Kidney (tissue), 14 donors: ENCODE results near the gene SERPINA12. TPM values are rescaled to one million over a fixed set of nuclear protein-coding genes. Genes with fewer than 3 reads are reported as not detected.

ENCODE experiments used
- DNase-seq, 5 donors: peaks; one replicate each; pipeline ENCODE4 v3.0.0-alpha.2; 2013 to 2020
- FAIRE-seq: peaks from 2 replicates; lab custom pipeline; 2012; peaks lifted over from hg19 to GRCh38; lab: Jason Lieb, UNC
- H3K27ac ChIP-seq, 2 donors: one replicate each; pipeline ENCODE4 v1.7.0; 2013; ENCODE audit warnings: low read depth in 2 of 2, low read length in 2 of 2, inconsistent platforms in 1 of 2
- H3K27me3 ChIP-seq: one replicate; pipeline ENCODE4 v1.7.1; 2013; ENCODE audit warnings: low read length, inconsistent platforms; ENCODE audit not compliant: control insufficient read depth, insufficient read depth
- H3K36me3 ChIP-seq, 3 donors: one replicate each; pipeline versions ENCODE4 v1.7.0 to v1.7.1; 2013; ENCODE audit warnings: low read length in 3 of 3, control low read depth in 1 of 3, inconsistent platforms in 1 of 3; ENCODE audit not compliant: insufficient read depth in 3 of 3, control insufficient read depth in 2 of 3
- H3K4me1 ChIP-seq, 3 donors: one replicate each; pipeline versions ENCODE4 v1.7.0 to v1.7.1; 2013; ENCODE audit warnings: low read length in 3 of 3, inconsistent platforms in 1 of 3, low read depth in 1 of 3; ENCODE audit not compliant: control insufficient read depth in 2 of 3, insufficient read depth in 2 of 3
- H3K4me3 ChIP-seq, 3 donors: one replicate each; pipeline versions ENCODE4 v1.7.0 to v1.8.1; 2013; ENCODE audit warnings: low read length in 3 of 3, control low read depth in 1 of 3, inconsistent platforms in 1 of 3
- H3K9ac ChIP-seq, 3 donors: one replicate each; pipeline versions ENCODE4 v1.7.0 to v1.7.1; 2013; ENCODE audit warnings: low read length in 3 of 3, control low read depth in 1 of 3, inconsistent platforms in 1 of 3
- H3K9me3 ChIP-seq, 3 donors: one replicate each; pipeline versions ENCODE4 v1.7.0 to v1.7.1; 2013; ENCODE audit warnings: low read length in 3 of 3, control low read depth in 1 of 3, inconsistent platforms in 1 of 3; ENCODE audit not compliant: control insufficient read depth in 2 of 3, insufficient read depth in 1 of 3
- intact Hi-C: fragments of 100-400 bp; cut with DNase I; formaldehyde crosslinking; loops from one replicate; pipeline ENCODE4 v1.11.1; 2022
- polyA plus RNA-seq: library from polyadenylated mRNA; stranded (reverse); fragments of 350-450 nt; fragmentation: Illumina TruSeq; extraction: RNeasy Lipid Tissue Mini Kit (QIAGEN cat#74804); gene quantifications from one replicate; pipeline ENCODE4 v1.2.3, GENCODE V29; 2014; ENCODE audit warnings: low read depth, low replicate concordance; ENCODE audit not compliant: insufficient read depth
- total RNA-seq: library from RNA; stranded (reverse); fragmentation: NEBNext Ultra II Directional; extraction: Animal tissue kit (Norgen Biotek cat#: 25700); gene quantifications from one replicate; pipeline ENCODE4 v1.2.1, GENCODE V29; 2021
- TF ChIP-seq, protein P1 (sequence below): IDR thresholded peaks from 3 replicates; pipeline ENCODE4 v1.5.1; 2012; ENCODE audit warnings: mild to moderate bottlenecking, moderate library complexity, borderline replicate concordance; ENCODE audit not compliant: insufficient read depth; ENCODE audit errors: extremely low read depth
- donor health status: control.
- donor health status: control.
- donor health status: control.
- donor health status: control.
- donor health status: control.
- donor health status: DM: yes; HTN: yes; CAD: no.
- donor health status: Normal renal cell carcinoma (clear cell type).

The SERPINA12 gene
- total and polyA plus RNA-seq, 2 donors from 2014 or later: not detected

GRCh38 chr14:94536836-94537235 is 27.6 kb upstream of the SERPINA12 start:
- FAIRE-seq: no peak
- H3K9me3 ChIP-seq: no peaks in the 10 kb centered on the region
- no peaks in the 10 kb centered on the region for H3K27me3 ChIP-seq
- intact Hi-C loops: no loop called here
- H3K9ac ChIP-seq: no peak overlapping the region
- DNase-seq: no peak
- no peak overlapping the region for H3K4me3 ChIP-seq
- TF ChIP-seq, protein P1, sequence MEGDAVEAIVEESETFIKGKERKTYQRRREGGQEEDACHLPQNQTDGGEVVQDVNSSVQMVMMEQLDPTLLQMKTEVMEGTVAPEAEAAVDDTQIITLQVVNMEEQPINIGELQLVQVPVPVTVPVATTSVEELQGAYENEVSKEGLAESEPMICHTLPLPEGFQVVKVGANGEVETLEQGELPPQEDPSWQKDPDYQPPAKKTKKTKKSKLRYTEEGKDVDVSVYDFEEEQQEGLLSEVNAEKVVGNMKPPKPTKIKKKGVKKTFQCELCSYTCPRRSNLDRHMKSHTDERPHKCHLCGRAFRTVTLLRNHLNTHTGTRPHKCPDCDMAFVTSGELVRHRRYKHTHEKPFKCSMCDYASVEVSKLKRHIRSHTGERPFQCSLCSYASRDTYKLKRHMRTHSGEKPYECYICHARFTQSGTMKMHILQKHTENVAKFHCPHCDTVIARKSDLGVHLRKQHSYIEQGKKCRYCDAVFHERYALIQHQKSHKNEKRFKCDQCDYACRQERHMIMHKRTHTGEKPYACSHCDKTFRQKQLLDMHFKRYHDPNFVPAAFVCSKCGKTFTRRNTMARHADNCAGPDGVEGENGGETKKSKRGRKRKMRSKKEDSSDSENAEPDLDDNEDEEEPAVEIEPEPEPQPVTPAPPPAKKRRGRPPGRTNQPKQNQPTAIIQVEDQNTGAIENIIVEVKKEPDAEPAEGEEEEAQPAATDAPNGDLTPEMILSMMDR: peak; percentile 2
- no peak overlapping the region for H3K27ac ChIP-seq
- no peaks in the 10 kb centered on the region for H3K36me3 ChIP-seq
- no peaks in the 10 kb centered on the region for H3K4me1 ChIP-seq

GRCh38 chr14:94535506-94535905 is 26.2 kb upstream of the SERPINA12 start:
- H3K36me3 ChIP-seq: no peaks in the 10 kb centered on the region
- DNase-seq: no peak
- no peaks in the 10 kb centered on the region for H3K27me3 ChIP-seq
- intact Hi-C loops: no loop called here
- H3K4me1 ChIP-seq: no peaks in the 10 kb centered on the region
- H3K9ac ChIP-seq: no peak overlapping the region
- H3K27ac ChIP-seq: no peak overlapping the region
- H3K4me3 ChIP-seq: no peak overlapping the region
- no peak for FAIRE-seq
- no peaks in the 10 kb centered on the region for H3K9me3 ChIP-seq
- TF ChIP-seq, protein P1: no peak

DNA sequence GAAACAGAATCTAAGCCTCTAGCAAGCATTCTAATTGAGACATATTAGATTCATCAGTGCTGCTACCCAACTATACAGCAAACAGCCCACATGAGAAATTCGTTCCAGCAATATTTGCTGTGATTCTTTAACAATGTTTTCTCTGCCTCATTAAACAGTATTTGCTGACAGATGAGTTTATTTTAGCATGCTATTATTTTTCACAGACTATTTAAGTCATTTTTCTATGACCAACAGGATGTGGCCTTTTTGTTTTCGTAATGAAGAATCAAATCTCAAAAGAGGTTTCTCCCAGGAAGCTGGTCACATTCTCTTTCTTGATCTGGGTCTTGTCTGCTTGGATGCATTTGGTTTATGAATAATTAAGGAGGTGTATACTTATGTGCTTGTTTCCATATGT is 23.2 kb upstream of the SERPINA12 start:
- Histone ChIP-seq H3K27me3 (no peaks in the 10 kb centered on the region), H3K4me1 (no peaks in the 10 kb centered on the region), H3K4me3 (no peak overlapping the region), H3K36me3 (no peaks in the 10 kb centered on the region), H3K9me3 (no peaks in the 10 kb centered on the region), H3K27ac (no peak overlapping the region), H3K9ac (no peak overlapping the region)
- FAIRE-seq (no peak), DNase-seq (no peak)
- intact Hi-C loops: no loop called here
- TF ChIP-seq, protein P1: no peak

DNA sequence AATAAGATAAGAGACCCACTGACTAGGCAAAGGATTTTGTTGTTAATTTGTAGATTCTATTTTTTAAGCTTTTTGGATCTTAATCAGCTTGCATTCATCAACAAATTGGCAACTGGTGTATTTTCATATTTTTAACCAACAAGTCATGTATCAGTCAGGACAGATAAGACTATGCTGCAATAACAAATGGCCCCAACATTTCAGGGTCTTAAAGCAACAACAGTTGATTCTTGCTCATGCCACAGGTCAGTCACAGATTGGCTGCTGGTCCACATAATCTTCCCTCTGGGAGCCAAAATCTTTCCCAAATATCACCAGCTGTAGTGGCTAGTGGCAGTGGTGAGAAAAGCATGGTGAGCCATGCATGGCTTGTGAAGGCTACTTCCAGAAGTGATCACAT is 21.9 kb upstream of the SERPINA12 start:
- TF ChIP-seq, protein P1: no peak
- Histone ChIP-seq H3K9me3 (no peaks in the 10 kb centered on the region), H3K27ac (no peak overlapping the region), H3K4me3 (no peak overlapping the region), H3K9ac (no peak overlapping the region), H3K4me1 (no peaks in the 10 kb centered on the region), H3K27me3 (no peaks in the 10 kb centered on the region), H3K36me3 (no peaks in the 10 kb centered on the region)
- intact Hi-C loops: no loop called here
- DNase-seq (no peak), FAIRE-seq (no peak)
